HG03025 (cell line): ENCODE measurements around the gene TDRD12.
"Not testable (repeated sequence)": the region's sequence is repeated elsewhere in the genome, so short reads cannot be mapped to it uniquely, and the experiment has no call there.

Source experiments
- ATAC-seq: cut with Tn5 transposase; IDR thresholded peaks from one replicate; pipeline ENCODE4 v1.9.1; 2021; ENCODE audit warnings: mild to moderate bottlenecking, moderate library complexity; ENCODE audit not compliant: unreplicated experiment, low FRiP score

Gene TDRD12

GRCh38 chr19:32828643-32829344, 109.2 kb downstream of the TDRD12 start:
- no peak for ATAC-seq

DNA sequence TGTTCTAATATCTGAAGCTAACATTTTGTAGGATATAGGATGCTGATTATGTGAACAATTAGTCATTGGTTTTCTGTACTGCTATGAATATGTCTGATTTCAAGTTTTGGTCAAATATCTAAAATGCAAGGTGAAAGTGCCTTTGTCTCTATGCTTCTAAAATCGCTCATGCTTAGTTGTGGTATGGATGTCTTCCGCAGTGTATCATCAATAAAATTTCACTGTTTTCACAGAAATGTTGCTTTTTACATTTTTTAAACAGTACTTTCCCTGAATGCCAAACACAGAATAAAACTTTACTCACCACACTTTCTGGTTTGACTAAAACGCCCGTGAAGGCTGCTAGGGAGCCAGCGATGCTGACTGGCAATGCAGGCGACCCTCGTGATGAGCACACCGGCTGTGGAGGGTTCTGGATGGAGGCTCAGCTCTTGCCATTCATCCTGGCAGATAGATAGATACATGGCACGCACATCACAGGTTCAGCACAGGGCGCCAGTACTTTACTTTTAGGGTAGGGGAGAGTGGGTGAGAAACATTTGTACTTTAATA, 109.9 kb downstream of the TDRD12 start:
- ATAC-seq: no peak

DNA sequence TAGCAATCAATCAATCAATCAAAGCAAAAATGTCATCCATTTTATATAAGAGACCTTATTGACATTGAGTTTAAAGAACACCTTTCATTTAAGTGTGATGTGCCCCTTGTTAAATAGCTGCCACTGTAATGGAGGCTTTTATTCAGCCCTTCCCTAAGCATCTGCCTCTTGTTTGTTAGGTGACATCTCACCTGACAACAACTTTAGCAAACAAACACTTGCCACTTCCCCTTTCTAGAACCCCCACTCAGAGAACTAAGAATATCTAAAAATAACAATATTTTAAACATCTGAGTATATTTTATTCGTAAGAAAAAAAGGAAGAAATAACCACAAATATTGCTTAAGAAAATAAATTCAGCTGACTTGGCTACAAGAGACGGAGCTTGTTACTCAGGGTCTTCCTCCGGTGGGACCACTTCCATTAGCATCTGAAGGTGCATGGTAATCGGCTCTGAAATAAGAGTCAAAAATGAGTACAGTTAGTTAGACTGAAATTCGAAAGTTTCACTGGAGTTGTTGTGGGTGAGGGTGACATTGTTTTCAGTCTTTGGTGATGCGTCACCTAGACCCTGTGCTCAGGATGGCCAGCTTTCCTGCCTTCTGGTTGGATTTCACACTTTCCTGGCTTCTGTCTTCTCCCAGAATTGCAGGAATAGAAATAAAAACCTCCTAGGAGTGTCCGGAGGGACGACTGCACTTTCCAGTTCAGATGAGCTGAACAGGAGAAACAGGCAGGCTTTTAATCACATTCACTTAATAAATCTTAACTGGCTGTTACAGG, 110.9 kb downstream of the TDRD12 start:
- ATAC-seq: no peak

DNA sequence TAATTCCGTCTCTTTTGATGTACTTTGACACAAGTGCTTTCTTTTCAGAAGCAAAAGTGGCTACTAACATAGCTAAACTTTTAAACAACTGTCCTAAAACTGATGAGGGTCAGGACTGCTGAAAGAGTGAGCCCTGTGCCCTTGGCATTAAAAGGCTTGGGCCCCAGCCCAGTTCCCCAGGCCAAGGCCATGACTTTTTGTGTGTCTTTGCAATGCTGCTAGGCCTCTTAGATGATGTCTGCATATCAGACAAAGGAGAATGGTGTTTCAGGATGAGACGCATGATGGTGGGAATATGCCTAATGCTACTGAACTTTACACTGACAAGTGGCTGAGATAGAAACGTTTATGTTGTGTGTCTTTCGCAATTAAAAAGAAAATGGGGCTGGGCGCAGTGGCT, 112.0 kb downstream of the TDRD12 start:
- ATAC-seq: no peak

GRCh38 chr19:32832094-32832493, 112.5 kb downstream of the TDRD12 start:
- ATAC-seq: not testable (repeated sequence)

- ATAC-seq: not testable (repeated sequence)
Measured at GRCh38 chr19:32832825-32833224, 113.3 kb downstream of the TDRD12 start.

DNA sequence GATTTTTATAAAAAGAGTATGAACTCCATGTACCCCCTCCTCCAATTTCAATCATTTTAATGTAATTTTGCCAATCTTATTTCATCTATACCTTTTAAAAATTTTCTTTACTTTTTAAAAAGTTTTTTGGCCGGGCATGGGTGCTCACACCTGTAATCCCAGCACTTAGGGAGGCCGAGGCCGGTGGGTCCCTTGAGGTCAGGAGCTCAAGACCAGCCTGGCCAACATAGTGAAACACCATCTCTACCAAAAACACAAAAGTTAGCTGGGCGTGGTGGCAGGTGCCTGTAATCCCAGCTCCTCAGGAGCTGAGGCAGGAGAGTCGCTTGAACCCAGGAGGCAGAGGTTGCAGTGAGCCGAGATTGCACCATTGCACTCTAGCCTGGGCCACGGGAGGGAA, 113.8 kb downstream of the TDRD12 start:
- ATAC-seq: not testable (repeated sequence)

DNA sequence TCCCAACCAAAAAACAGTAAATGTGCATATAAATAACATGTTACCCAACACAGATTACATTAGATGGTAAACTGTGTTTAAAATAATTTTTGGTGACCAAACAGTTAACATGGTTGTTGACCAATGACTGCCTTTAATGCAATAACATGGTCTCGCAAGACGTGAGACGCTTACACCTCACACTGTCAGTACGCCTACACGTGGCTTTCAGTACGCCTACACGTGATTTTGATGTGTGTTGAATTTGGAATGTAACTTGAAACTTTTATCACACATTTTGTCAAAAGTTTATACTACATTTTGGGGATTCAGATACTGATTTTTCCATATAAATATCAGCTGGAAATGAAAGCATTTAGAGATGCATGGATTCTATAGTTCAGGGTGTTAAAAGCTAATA, 118.0 kb downstream of the TDRD12 start:
- ATAC-seq: no peak

- ATAC-seq: no peak
Measured at GRCh38 chr19:32842061-32842460, 122.5 kb downstream of the TDRD12 start.

DNA sequence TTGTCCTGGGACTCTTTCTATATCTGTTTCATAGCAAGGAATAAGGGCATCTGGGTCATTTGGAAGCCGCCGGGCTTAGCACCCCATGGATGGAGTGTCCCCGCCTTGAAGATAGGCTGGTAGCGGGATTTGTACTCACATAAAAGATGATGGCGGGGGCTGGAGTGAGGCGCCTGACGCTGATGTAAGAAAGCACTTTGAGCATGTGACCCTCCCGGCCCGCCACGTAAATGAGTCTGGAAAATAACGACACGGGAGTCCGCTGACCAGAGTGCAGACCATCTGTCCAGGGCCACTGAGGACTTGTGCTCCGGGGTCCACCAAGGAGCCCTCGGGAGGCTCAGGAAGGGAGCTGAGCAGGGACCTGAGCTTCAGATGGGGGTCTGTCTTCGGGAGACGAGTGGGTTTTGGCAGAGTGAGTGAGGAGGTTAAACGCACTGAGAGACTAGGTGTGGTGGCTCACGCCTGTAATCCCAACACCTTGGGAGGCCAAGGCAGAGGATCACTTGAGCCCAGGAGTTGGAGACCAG, 124.2 kb downstream of the TDRD12 start:
- ATAC-seq: no peak

- not testable (repeated sequence) for ATAC-seq
Measured at GRCh38 chr19:32848035-32848434, 128.5 kb downstream of the TDRD12 start.

DNA sequence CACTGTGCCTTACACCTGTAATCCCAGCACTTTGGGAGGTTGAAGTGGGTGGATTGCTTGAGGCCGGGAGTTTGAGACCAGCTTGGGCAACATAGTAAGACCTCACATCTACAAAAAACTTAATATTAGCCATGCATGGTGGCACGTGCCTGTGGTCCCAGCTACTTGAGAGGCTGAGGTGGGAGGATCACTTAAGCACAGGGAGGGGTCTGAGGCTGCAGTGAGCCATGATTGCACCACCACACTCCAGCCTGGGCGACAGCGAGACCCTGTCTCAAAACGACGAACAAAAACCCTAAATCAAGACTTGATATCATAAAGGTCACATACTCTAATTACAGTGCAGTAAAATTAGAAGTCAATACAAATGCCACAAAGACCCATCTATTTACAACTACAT, 132.6 kb downstream of the TDRD12 start:
- no peak for ATAC-seq

GRCh38 chr19:32856818-32857217, 137.3 kb downstream of the TDRD12 start:
- not testable (repeated sequence) for ATAC-seq

DNA sequence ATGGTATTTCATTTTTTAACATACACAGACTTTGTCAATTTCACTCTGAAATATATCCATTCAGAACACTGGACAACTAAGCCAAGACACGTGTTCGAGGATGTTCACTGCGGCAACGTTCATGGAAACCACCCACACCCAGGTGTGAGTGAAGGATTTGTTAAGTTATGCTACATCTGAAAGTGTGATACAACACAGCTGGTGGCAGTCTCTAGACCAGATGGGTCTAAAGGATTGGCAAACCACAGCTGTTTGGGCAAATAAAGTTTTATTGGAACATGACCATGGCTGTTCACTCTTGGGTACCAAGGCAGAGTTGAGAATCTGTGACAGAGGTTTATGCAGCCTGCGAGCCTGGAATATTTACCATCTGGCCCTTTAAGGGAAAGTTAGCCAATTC, 138.0 kb downstream of the TDRD12 start:
- ATAC-seq: no peak

GRCh38 chr19:32858155-32858554, 138.6 kb downstream of the TDRD12 start:
- ATAC-seq: no peak

DNA sequence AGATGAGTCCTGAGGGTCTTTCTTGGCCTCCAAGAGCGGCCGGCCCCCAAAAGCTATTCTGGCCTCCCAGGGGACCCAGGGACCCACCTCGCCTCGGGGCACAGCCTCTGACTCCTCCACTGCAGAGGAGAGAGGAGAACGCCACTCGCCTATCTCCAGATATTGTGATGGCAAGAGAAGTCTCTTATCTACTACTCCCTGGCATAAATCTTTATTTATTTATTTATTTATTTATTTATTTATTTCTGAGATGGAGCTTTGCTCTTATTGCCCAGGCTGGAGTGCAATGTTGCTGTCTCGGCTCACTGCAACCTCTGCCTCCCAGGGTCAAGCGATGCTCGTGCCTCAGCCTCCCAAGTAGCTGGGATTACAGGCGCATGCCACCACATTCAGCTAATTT, 139.0 kb downstream of the TDRD12 start:
- no peak for ATAC-seq

DNA sequence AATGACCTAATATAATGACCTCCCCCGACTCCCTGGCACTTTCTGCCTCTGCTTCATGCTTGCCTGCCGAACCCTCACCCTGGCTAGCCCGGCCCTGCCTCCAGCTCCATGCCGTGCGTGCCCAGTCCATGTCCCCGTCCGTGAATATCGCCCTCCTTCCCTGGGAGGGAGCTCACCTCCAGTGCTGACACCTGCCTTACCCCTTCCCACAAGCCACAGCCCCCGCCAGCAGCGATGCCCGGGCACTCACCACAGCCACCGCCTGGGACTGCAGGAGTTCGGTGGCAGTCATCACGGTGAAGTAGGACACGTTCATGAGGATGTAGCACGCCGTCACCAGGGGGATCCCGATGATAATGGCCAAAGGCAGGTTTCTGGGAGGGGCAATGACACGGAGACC, 140.0 kb downstream of the TDRD12 start:
- no peak for ATAC-seq

GRCh38 chr19:32861596-32861995, 142.0 kb downstream of the TDRD12 start:
- ATAC-seq: no peak

GRCh38 chr19:32862173-32862572, 142.6 kb downstream of the TDRD12 start:
- no peak for ATAC-seq

- ATAC-seq: no peak
Measured at GRCh38 chr19:32862741-32863140, 143.2 kb downstream of the TDRD12 start.

DNA sequence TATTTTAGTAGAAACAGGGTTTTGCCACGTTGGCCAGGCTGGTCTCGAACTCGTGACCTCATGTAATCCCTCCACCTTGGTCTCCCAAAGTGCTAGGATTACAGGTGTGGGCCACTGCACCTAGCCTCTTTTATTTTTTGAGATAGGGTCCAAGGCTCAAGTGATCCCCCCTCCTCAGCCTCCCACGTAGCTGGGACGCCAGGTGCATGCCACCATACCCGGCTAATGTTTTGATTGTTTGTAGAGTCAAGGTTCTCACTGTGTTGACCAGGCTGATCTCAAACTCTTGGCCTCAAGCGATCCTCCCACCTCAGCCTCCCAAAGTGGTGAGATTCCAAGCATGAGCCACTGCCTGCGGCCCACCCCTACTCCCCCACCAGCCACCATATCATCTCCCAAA, 143.7 kb downstream of the TDRD12 start:
- ATAC-seq: no peak
